RWPE1 (cell line): ENCODE data around the gene LMO7.
A peak's percentile ranks its signal among the peaks of the same experiment; 100 is the strongest.

Experiments used
- CTCF ChIA-PET: fragments of 350-600 bp; sonication (Branson Sonifier 250); formaldehyde crosslinking; extraction: SDS; loops from one replicate; lab custom pipeline; 2021; lab: Yijun Ruan, JAX
- POLR2A ChIA-PET: fragments of 400-600 bp; formaldehyde crosslinking; extraction: SDS; loops from one replicate; lab custom pipeline; 2020; ENCODE audit warnings: antibody characterized with exemption; ENCODE audit not compliant: low non-redundant PET; lab: Yijun Ruan, JAX
- DNase-seq: peaks from one replicate; pipeline ENCODE4 v3.0.0; 2012; ENCODE audit warnings: low spot score
- H3K27ac ChIP-seq: fragments of 450-650 bp; 2 replicates; pipeline ENCODE4 v1.5.1; 2017
- CTCF ChIP-seq: fragments of 450-650 bp; conservative IDR thresholded peaks from 2 replicates; pipeline ENCODE4 v1.5.1; 2017; ENCODE audit warnings: low read depth, mild to moderate bottlenecking

Gene LMO7

GRCh38 chr13:75704927-75705288 is 68.8 kb downstream of the LMO7 start:
- no peak for TF ChIP-seq CTCF
- H3K27ac ChIP-seq: peak overlapping the region; percentile 70
- peak; percentile 72 for DNase-seq
- ChIA-PET CTCF (interaction anchor here (0.8 to 2.8 kb wide), 4 partner anchors 9 to 307 kb away, joined by 4 to 19 read pairs (median 8); no protein-coding TSS in a partner anchor), POLR2A (interaction anchor here (0.6 kb wide), 2 partner anchors 20 to 1265 kb away, joined by 4 to 6 read pairs; no protein-coding TSS in a partner anchor)

- no peak for TF ChIP-seq CTCF
- H3K27ac ChIP-seq: peak overlapping the region; percentile 70
- ChIA-PET POLR2A (interaction anchor here (0.6 kb wide), 1 partner anchor 19 kb away, joined by 4 read pairs; no protein-coding TSS in a partner anchor), CTCF (interaction anchor here (1.7 to 2.8 kb wide), 2 partner anchors 10 to 52 kb away, joined by 7 to 19 read pairs; no protein-coding TSS in a partner anchor)
- peak; percentile 84 for DNase-seq
Measured at GRCh38 chr13:75705395-75705794, 69.3 kb downstream of the LMO7 start.

GRCh38 chr13:75705908-75706307 is 69.8 kb downstream of the LMO7 start:
- POLR2A ChIA-PET: no interaction called here
- no peak overlapping the region for H3K27ac ChIP-seq
- TF ChIP-seq CTCF: no peak
- CTCF ChIA-PET: interaction anchor here (1.7 to 2.8 kb wide), 2 partner anchors 10 to 52 kb away, joined by 7 to 19 read pairs; no protein-coding TSS in a partner anchor
- no peak for DNase-seq

GRCh38 chr13:75713852-75714251 is 77.7 kb downstream of the LMO7 start:
- no peak for DNase-seq
- no peak for TF ChIP-seq CTCF
- ChIA-PET CTCF (no interaction called here), POLR2A (no interaction called here)
- H3K27ac ChIP-seq: no peak overlapping the region

- H3K27ac ChIP-seq: no peak overlapping the region
- DNase-seq: no peak
- POLR2A ChIA-PET: no interaction called here
- TF ChIP-seq CTCF: no peak
- CTCF ChIA-PET: interaction anchor here (0.6 to 1.7 kb wide), 4 partner anchors 20 to 45 kb away, joined by 4 to 5 read pairs (median 5); no protein-coding TSS in a partner anchor
Measured at GRCh38 chr13:75715601-75716523, 79.7 kb downstream of the LMO7 start.

GRCh38 chr13:75717525-75717924 is 81.4 kb downstream of the LMO7 start:
- H3K27ac ChIP-seq: peak overlapping the region; percentile 83
- POLR2A ChIA-PET: no interaction called here
- TF ChIP-seq CTCF: no peak
- no peak for DNase-seq
- CTCF ChIA-PET: interaction anchor here (0.7 kb wide), 2 partner anchors 21 to 30 kb away, joined by 3 read pairs; no protein-coding TSS in a partner anchor
